ENCODE data around the gene TRMT61A.

TRMT61A gene

GRCh38 chr14:103528587-103529382 is at the start of gene TRMT61A:
Gene TRMT61A, plus strand, starts transcription at chr14:103529196. Its CDS starts 783 bp downstream, at chr14:103529979.
- DNase-seq = peak; percentile 87

GRCh38 chr14:103480595-103480994 is 48.4 kb upstream of the TRMT61A start:
- no peak for DNase-seq

GRCh38 chr14:103483600-103483999 is 45.4 kb upstream of the TRMT61A start:
- DNase-seq = no peak

- DNase-seq = no peak
Observed at GRCh38 chr14:103485504-103485903, 43.5 kb upstream of the TRMT61A start.

GRCh38 chr14:103488071-103488470 is 40.9 kb upstream of the TRMT61A start:
- no peak for DNase-seq

GRCh38 chr14:103488960-103489359 is 40.0 kb upstream of the TRMT61A start:
- no peak for DNase-seq

- DNase-seq = no peak
Observed at GRCh38 chr14:103489621-103490020, 39.4 kb upstream of the TRMT61A start.

GRCh38 chr14:103491691-103492090 is 37.3 kb upstream of the TRMT61A start:
- DNase-seq = no peak

- DNase-seq = no peak
Observed at GRCh38 chr14:103492156-103492925, 36.7 kb upstream of the TRMT61A start.

GRCh38 chr14:103495854-103496253 is 33.1 kb upstream of the TRMT61A start:
- no peak for DNase-seq

- no peak for DNase-seq
Observed at GRCh38 chr14:103496776-103497175, 32.2 kb upstream of the TRMT61A start.

- no peak for DNase-seq
Observed at GRCh38 chr14:103499709-103500108, 29.3 kb upstream of the TRMT61A start.

- peak; percentile 83 for DNase-seq
Observed at GRCh38 chr14:103500148-103500990, 28.6 kb upstream of the TRMT61A start.

GRCh38 chr14:103501041-103501870 is 27.7 kb upstream of the TRMT61A start:
- no peak for DNase-seq

- no peak for DNase-seq
Observed at GRCh38 chr14:103501921-103502669, 26.9 kb upstream of the TRMT61A start.

GRCh38 chr14:103502877-103503276 is 26.1 kb upstream of the TRMT61A start:
- no peak for DNase-seq

- DNase-seq = no peak
Observed at GRCh38 chr14:103503296-103503695, 25.7 kb upstream of the TRMT61A start.

GRCh38 chr14:103504991-103505565 is 23.9 kb upstream of the TRMT61A start:
- DNase-seq = no peak

GRCh38 chr14:103507751-103508150 is 21.2 kb upstream of the TRMT61A start:
- DNase-seq = no peak

GRCh38 chr14:103508521-103509329 is 20.3 kb upstream of the TRMT61A start:
- no peak for DNase-seq
